Left renal cortex interstitium (tissue), 4 donors: ENCODE results near the gene BACH1. TPM values are rescaled to one million over a fixed set of nuclear protein-coding genes. Genes with fewer than 3 reads are reported as not detected.
"Not testable (repeated sequence)": the region's sequence is repeated elsewhere in the genome, so short reads cannot be mapped to it uniquely, and the experiment has no call there.

Experiments
- DNase-seq, 4 donors: peaks; one replicate each; pipeline ENCODE4 v3.0.0-alpha.2; 2013; ENCODE audit warnings: low read depth in 4 of 4, low spot score in 2 of 4, missing footprints in 1 of 4
- polyA plus RNA-seq, 4 donors: library from polyadenylated mRNA; unstranded; fragments of 120-200 nt; gene quantifications; one replicate each; pipeline ENCODE4 v1.2.1, GENCODE V29; 2013; ENCODE audit not compliant: insufficient read length in 4 of 4

The BACH1 gene
- 10 to 100 TPM; 39.0 to 50.1 (median 42.7) TPM for polyA plus RNA-seq

DNA sequence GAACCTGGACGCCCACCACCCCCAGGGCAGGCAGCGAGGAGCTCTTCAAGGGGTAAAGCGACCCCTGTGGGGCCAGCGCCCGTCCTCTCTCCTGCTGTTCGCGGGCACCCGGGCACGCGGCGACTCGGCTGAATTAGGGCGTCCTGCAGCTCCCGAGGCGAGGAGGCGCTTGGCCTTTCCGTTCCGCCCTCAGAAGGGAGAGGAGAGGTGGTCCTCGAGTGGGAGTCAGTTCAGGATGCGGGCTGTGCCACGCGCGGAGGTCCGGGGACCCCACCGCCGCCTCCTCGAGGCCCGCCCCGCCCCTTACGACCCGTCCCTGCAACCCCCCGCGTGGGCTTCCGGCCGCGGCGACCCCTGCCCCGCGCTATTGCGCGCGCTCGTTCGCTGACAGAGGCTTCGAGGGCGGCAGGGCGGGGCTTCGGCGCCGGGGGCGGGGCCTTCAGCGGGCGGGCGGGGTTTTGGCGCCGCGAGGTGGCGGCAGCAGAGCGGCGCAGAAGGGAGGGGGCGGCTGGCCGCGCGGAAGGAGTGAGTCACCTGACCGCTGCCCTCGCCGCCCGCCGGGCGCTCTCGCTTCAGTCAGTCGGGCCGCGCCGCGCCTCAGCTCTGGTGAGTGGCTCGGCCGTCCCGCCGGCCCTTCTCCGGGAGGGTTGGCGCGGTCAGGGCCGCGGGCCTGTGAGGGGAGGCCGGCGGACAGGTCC, at the start of gene BACH1:
Gene BACH1 (plus strand): TSS at position 575 of the 698 bp plus-strand sequence. CDS start 22,359 bp downstream, outside the sequence.
- DNase-seq = peak in 3 of 4 donors; percentile 75 to 85 (median 77)

DNA sequence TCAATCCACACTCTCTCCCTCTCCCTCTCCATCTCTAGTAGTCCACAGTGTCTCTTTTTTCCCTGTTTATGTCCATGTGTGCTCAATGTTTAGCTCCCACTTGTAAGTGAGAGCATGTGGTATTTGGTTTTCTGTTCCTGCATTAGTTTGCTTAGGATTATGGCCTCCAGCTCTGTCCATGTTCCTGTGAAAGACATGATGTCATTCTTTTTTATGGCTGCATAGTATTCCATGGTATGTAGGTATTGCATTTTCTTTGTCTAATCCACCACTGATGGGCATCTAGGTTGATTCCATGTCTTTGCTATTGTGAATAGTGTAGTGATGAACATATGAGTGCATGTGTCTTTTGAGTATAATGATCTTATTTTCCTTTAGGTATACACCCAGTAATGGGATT, 49.4 kb upstream of the BACH1 start:
- not testable (repeated sequence) for DNase-seq

DNA sequence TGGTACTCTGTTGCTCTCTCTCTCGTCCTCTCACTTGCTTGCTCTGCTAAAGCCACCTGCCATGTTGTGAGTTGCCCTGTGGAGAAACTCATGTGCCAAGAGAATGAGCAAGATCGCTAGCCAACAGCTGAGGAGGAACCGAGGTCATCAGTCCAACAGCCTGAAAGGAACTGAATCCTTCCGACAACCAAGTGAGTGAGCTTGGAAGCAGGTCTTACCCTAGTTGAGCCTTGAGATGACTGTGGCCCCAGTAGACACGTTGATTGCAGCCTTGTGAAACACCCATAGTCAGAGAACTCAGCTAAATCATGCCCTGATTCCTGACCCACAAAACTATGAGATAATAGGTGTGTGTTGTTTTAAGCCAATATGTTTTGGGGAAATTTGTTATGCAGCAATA, 48.1 kb upstream of the BACH1 start:
- no peak for DNase-seq

DNA sequence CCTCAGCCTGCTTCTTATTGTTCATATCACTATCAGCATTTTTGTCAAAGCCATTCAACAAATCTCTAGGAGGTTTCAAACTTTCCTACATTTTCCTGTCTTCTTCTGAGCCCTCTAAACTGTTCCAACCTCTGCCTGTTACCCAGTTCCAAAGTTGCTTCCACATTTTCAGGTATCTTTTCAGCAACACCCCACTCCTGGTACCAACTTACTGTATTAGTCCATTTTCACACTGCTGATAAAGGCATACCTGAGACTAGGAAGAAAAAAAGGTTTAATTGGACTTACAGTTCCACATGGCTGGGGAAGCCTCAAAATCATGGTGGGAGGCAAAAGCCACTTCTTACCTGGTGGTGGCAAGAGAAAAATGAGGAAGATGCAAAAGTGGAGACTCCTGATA, 44.9 kb upstream of the BACH1 start:
- DNase-seq = not testable (repeated sequence)

DNA sequence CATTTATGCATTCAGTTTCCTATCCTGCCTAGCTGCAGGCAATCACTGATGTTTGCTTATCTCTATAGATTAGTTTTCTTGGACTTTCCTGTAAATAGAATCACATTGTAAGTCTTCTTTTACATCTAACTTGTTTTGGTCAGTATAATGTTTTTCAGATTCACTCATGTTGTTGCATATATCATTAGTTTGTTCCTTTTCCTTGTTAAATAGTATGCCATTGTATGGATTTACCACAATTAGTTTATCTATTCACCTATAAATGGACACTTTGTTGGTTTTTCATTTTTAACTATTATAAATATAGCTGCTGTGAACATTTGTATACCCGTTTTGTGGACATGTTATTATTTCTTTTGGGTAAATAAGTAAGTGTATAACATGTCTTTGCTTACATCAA, 44.2 kb upstream of the BACH1 start:
- DNase-seq = no peak

DNA sequence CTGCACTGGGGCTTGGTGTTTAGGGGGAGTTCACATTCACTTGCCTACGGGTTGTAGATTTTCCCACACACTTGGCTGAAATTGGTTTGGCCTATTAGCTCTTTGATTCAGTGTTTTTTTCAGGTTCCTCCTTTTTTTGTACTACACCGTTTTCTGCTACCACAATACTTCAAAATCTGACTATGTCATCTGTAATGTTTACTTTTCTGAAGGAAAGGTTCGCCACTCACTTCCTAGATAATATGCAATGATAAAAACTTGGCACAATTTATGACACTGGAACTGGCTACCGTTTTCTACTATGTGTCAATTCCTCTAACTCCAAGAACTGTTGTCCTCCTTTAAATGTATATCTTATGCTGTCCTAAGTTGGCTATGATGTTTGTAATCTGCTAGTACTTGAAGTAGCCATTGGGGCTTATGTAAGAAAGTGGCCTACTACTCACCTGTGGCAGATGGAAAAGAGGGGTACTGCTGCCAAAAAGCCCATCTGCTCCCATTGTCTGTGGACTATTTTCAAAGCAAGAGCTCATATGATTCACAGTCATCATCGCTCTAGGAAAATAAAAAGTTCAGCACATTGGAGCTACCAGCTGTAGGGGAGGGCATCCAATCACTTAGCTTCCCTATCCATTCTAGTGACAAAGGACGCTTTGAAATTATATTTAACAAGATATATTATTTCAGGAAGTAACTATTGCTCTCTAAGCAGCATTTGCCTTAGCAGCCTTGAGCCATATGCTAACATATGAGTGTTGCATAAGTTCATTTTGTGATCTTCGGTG, 42.4 kb upstream of the BACH1 start:
- DNase-seq = no peak

DNA sequence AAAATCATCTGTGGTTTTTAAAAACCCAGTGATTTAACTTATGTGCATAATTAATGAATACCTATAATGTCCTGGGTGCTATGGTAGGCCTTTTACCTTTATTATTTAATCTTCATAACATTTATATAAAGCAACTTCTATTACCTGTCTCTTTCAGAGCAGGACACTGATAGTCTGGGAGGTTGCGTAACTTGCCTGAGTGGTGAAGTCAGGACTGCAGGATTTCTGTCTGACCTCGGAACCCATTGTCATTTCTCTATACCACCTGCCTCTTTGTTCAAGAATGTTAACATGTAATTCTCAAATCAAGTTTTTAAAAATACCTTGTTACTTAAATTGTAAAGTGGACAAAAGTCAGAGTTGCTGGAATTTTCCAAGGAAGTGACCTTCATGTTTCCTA, 41.0 kb upstream of the BACH1 start:
- DNase-seq = no peak

DNA sequence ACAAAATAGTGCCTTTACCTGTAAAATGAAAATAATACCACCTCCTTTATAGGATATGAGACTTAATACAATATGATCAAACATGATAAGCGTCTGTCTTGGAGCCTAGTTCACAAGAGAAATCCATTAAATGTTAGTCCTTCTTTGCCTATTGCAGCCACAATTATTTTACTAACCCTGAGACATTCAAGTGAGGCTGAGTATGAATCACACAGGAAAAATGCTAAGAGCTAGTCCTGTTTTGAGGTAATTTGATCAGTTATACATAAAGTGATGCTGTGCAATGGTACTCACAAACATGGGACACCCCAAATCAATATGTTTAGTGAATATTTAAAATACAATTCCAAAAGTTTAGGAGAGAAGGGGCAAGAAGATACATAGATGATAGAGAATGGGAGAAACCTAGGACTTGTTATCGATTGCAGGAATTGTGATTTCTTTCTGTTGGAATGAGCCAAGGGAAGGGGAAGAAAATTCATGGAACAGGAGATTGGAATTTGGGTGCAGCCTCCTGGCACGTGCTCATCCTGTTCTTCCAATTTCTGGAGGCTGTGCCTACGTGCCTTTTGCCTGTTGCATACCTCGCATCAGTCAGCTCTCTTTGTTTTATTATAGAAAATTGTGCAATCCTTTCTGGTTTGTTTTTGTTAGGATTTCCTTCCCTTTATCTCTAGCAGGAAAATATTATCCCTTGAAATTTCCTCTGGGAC, 39.9 kb upstream of the BACH1 start:
- DNase-seq = no peak

DNA sequence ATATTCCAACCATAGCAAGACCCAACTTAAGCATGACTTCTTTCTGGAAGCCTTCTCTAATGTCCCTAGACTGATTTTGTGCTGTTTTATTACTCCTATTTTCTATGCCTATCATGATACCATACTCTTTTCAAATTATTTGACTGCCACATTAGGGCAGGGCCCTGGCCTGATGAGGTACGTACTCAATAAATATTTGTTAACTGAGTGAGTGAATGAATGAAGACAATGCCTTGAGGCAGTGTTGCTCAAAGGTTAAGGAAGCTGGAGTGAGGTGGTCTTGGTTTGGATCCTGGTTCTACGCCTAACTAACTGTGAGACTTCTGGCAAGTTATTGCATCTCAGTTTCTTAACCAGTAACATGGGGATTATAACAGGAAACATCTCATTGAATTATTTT, 38.3 kb upstream of the BACH1 start:
- no peak for DNase-seq

DNA sequence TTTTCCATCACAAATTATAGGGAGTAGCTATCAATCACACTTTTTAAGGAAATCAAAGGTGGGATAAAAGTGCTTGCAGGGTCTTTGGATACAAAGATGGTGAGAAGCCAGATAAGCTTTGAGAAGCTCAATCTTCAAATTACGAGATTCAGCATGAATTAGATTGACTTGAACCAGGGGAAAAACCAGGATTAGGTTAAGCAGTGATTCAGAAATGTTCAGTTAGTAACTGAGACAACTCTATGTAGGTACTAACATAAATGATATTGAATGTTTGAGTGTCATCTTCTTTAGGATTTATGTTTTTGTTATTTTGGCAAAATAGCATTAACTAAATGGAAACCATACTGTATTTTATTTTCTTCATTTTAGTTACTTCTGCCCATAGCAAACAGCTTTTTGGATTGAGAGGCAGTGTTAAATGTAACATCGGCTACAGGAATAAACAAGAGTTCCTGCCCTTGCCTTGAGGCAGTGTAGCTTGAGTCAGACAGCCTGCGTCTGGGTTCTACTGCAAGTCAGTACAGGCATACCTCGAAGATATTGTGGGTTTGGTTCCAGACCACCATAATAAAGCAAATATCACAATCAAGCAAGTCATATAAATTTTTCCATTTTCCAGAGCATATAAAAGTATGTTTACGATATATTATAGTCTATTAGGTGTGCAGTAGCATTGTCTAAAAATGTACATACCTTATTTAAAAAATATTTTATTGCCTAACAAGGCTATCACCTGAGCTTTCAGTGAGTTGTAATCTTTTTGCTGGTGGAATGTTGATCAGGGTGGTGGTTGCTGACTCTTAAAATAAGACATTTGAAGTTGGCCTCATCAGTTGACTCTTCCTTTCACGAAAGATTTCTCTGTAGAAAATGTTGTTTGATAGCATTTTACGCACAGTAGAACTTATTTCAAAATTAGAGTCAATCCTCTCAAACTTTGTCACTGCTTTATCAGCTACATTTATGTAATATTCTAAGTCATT, 36.9 kb upstream of the BACH1 start:
- DNase-seq = no peak

DNA sequence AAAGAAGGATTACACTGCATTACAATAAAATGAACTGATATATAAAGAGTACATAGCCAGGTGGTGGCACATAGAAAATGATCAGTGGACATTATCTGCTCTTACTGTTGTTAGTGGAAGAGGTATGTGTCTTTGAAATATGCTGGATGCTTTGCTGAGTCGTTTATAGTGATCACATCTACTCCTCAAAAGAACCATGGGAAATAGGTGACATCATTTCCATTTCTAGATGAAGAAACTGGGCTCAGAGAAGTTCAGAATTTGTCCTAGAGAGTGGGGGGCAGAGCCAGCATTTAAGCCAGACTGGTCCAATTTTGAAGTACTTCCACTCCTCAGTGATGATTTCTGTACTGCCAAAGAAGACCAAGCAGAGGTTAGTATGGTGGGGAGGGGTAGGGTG, 34.0 kb upstream of the BACH1 start:
- no peak for DNase-seq

DNA sequence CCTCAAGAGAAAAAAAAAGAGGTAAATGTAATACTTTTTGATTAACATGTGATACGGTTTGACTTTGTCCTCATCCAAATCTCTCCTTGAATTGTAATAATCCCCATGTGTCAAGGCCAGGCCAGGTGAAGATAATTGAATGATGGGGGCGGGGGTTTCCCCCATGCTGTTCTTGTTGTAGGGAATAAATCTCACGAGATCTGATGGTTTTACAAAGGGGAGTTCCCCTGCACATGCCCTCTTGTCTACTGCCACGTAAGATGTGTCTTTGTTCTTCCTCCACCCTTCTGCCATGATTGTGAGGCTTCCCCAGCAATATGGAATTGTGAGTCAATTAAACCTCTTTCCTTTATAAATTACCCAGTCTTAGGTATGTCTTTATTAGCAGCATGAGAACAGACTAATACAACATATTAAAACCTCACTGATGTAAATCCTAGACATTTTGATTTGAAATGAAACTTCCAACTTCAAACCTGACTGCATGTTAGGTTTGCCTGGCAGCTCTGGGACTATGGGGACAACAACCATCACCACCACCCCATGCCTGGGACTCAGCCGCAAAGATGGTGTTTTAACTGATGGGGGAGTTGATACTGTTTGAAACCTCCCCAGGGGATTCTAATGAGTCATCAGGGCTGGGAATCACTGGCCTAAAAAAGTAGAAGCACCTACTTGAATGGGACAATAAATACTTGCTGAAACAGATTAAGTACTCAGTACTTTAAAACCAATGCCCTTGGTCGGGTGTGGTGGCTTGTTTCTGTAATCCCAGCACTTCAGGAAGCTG, 32.8 kb upstream of the BACH1 start:
- DNase-seq = no peak

DNA sequence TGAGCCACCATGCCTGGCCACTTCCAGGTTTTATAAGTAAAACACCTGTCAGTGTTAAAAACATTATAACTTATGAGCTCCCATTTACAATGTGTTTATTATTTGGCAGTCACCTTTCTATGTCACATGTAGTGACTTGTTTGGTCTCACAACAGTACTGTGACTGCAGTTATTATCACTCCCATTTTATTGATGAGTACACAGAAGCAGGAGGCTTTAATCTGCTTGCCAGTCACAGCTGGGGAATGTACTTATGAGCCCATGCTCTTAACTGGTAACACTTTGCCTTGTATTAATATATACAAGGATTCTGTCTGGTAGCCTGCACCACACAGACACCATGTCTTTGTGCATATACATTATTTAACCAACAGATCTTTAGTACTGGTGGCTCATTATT, 31.1 kb upstream of the BACH1 start:
- DNase-seq = no peak

DNA sequence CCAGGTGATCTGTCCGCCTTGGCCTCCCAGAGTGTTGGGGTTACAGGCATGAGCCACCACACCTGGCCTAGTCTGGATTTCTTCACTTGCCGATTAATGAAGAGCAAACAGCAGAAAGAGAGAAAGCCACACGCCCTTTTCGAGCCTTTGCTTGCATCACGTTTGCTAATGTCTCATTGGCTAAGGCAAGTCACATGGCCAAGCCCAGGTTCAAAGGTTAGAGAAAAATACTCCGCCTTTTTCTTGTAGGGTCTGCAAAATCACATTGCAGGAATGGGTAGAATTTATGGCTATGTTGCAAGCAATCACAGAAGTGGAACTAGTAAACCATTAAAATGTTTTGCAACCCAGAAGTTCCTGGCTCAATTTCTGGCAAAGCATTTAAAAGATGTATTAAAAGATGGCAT, 26.8 kb upstream of the BACH1 start:
- no peak for DNase-seq

DNA sequence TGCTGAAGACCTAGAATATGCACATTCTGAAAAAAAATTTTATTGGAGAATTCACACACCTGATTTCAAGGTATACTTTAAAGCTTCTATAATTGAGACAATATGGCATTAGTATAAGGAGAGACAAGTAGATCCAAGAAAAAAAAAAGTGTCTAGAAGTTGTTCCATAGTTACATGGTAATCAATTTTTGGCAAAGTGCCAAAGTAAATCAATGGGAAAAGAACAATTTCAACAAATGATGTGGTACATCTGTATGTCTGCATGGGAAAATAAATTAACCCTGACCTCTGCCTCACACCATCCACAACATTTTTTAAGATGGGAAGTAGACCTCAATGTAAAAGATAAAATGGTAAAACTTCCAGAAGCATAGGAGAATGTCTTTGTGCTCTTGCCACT, 21.3 kb upstream of the BACH1 start:
- no peak for DNase-seq

DNA sequence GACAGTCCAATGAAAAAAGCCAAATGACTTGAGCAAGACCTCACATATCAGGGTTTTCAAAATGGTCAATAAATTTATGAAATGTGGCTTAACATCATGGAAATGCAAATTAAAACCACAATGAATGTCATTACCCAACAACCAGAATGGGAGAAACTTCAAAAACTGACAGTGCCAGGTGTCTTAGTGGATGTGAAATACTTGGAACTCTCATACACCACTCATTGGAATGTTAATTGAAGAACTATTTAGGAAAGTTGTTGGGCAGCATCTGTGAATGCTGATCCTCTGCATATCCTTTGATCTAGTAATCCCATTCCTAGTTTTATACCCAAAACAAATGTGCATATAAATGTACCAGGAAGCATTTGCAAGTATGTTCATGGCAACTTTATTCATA, 19.2 kb upstream of the BACH1 start:
- no peak for DNase-seq

DNA sequence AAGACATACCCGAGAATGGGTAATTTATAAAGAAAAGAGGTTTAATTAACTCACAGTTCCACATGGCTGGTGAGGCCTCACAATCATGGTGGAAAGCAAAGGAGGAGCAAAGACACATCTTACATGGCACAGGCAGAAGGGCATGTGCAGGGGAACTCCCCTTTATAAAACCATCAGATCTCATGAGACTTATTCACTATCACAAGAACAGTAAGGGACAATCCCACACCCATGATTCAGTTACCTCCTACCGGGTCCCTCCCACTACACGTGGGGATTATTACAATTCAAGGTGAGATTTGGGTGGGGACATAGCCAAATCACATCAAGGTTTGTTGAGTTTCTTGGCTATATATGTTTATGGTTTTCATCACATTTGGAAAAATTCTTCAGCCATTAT, 16.9 kb upstream of the BACH1 start:
- DNase-seq = not testable (repeated sequence)

DNA sequence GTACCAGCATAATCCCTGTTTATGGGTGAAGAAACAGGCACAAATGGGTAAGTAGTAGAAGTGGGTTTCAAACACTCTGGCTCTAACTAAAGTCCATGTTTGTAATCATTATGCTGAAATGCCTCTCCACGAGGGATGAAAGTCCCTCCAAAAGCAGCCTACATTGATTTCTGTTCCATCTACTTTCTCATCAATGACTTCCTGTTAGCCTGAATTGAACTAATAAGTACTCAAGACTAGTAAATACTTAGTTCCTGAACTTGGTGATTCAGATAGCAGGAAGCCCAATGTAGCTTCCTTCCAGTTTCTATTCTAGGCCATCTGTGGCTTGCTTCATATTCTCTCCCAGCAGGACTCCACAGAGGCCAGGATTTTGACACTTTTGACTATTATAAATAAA, 11.3 kb upstream of the BACH1 start:
- no peak for DNase-seq

DNA sequence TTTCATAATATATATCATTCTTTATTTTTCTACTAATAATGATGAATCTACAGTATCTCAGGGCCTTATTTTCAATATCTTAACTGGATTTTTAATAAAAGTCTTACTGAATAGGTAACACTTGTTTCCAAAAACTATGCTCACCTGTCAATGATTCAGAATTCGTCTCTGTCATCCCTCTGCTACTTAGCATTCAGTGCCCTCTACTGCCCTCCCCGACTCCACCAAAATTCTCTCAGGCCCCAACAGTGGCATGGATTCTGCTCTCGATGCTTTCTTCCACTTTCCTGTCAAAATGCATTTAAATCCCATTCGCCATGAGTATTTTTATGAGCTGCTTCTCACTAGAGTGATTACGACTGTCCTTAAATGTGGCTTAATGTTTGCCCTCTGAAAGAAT, 10.5 kb upstream of the BACH1 start:
- DNase-seq = no peak

DNA sequence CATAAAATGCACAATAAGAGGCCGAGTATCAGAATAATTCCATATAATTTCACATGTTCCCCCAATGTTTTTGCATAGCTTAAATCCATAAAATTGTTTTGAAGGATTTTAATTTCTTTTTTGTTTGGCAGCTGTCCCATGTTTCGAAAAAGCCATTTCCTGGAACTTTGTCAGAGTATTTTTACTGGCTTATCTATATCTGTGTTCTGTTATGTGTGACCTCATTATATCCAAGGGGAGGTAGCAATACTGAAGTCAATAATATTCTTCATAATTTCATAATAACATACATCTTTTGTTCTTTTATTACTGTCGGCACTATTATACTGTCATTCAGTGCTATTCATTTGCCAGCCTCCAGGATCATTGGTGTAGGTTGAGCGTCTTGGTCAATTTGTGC, 9.4 kb upstream of the BACH1 start:
- no peak for DNase-seq
